Activated CD4-positive, alpha-beta T cell treated with anti-CD3 and anti-CD28 coated beads, Interleukin-2, amount 50 U/mL, for 16 hours (primary cell): ENCODE data around the gene CIAO1.
A peak's percentile ranks its signal among the peaks of the same experiment; 100 is the strongest.
"Not testable (repeated sequence)": the region's sequence is repeated elsewhere in the genome, so short reads cannot be mapped to it uniquely, and the experiment has no call there.

Experiments
- DNase-seq: peaks from one replicate; pipeline ENCODE4 v3.0.0-alpha.2; 2020

The CIAO1 gene

GRCh38 chr2:96265840-96266679, at the start of gene CIAO1, which contains the start of gene TMEM127:
Gene CIAO1 (plus strand): TSS chr2:96266225. CDS start chr2:96266351, 126 bp downstream.
Gene TMEM127 (minus strand): TSS chr2:96265997. CDS start chr2:96265381, 616 bp downstream.
- DNase-seq, result peak; percentile 99

GRCh38 chr2:96218508-96219131, 47.4 kb upstream of the CIAO1 start:
- no peak for DNase-seq

GRCh38 chr2:96219959-96220358, 46.1 kb upstream of the CIAO1 start:
- DNase-seq, result not testable (repeated sequence)

GRCh38 chr2:96221106-96221505, 44.9 kb upstream of the CIAO1 start:
- not testable (repeated sequence) for DNase-seq

GRCh38 chr2:96225016-96225533, 41.0 kb upstream of the CIAO1 start:
- DNase-seq, result no peak

- DNase-seq, result no peak
These were observed 34.7 kb upstream of the CIAO1 start for GRCh38 chr2:96231316-96231715.

GRCh38 chr2:96233436-96233835, 32.6 kb upstream of the CIAO1 start:
- no peak for DNase-seq

GRCh38 chr2:96233880-96234316, 32.1 kb upstream of the CIAO1 start:
- DNase-seq, result no peak

- DNase-seq, result no peak
These were observed 29.1 kb upstream of the CIAO1 start for GRCh38 chr2:96236882-96237281.

GRCh38 chr2:96238266-96238665, 27.8 kb upstream of the CIAO1 start:
- DNase-seq, result no peak

GRCh38 chr2:96239091-96239490, 26.9 kb upstream of the CIAO1 start:
- no peak for DNase-seq

GRCh38 chr2:96239745-96240264, 26.2 kb upstream of the CIAO1 start:
- DNase-seq, result no peak

GRCh38 chr2:96240341-96241038, 25.5 kb upstream of the CIAO1 start:
- DNase-seq, result no peak

GRCh38 chr2:96241227-96241626, 24.8 kb upstream of the CIAO1 start:
- no peak for DNase-seq

- DNase-seq, result peak; percentile 90
These were observed 24.0 kb upstream of the CIAO1 start for GRCh38 chr2:96241900-96242611.

- DNase-seq, result no peak
These were observed 22.2 kb upstream of the CIAO1 start for GRCh38 chr2:96243843-96244242.

- DNase-seq, result peak; percentile 27
These were observed 20.2 kb upstream of the CIAO1 start for GRCh38 chr2:96245609-96246390.

GRCh38 chr2:96247009-96247408, 19.0 kb upstream of the CIAO1 start:
- no peak for DNase-seq

- no peak for DNase-seq
These were observed 18.1 kb upstream of the CIAO1 start for GRCh38 chr2:96247896-96248295.

GRCh38 chr2:96248624-96249023, 17.4 kb upstream of the CIAO1 start:
- DNase-seq, result no peak

- DNase-seq, result no peak
These were observed 16.4 kb upstream of the CIAO1 start for GRCh38 chr2:96249654-96250053.

GRCh38 chr2:96250188-96250587, 15.8 kb upstream of the CIAO1 start:
- no peak for DNase-seq
